HepG2 (cell line): Measurements from ENCODE around the gene ZNF605. TPM values are rescaled to one million over a fixed set of nuclear protein-coding genes. Genes with fewer than 3 reads are reported as not detected.

Source experiments
- GTF3A ChIP-seq: sonication (generic); formaldehyde crosslinking; conservative IDR thresholded peaks from 2 replicates; pipeline ENCODE4 v1.4.0; 2020; ENCODE audit warnings: mild to moderate bottlenecking, missing genetic modification reagents
- HNF1A ChIP-seq, 2 experiments: sonication (generic) in 1 of 2; formaldehyde crosslinking in 1 of 2; IDR thresholded peaks; 2 replicates each; pipeline versions ENCODE4 v1.4.0 to v1.6.1; 2016 to 2020; ENCODE audit warnings: borderline replicate concordance in 1 of 2, low read depth in 1 of 2, mild to moderate bottlenecking in 1 of 2, missing genetic modification reagents in 1 of 2
- ZNF142 ChIP-seq: sonication (generic); formaldehyde crosslinking; IDR thresholded peaks from 2 replicates; pipeline ENCODE4 v1.4.0; 2020; ENCODE audit warnings: missing genetic modification reagents
- ZNF367 ChIP-seq: sonication (generic); formaldehyde crosslinking; IDR thresholded peaks from 2 replicates; pipeline ENCODE4 v1.4.0; 2020; ENCODE audit warnings: missing genetic modification reagents, borderline replicate concordance
- ZNF44 ChIP-seq: sonication (generic); formaldehyde crosslinking; IDR thresholded peaks from 2 replicates; pipeline ENCODE4 v1.5.1; 2020; ENCODE audit warnings: mild to moderate bottlenecking, missing genetic modification reagents
- polyA plus RNA-seq, 8 experiments: library from polyadenylated mRNA; depleted of rRNA in 3 of 8; stranded (reverse) in 7 of 8; unstranded in 1 of 8; fragments of >200 nt; fragmentation: Illumina TruSeq in 4 of 8; extraction: Trizol in 4 of 8; gene quantifications; 2 replicates each; pipeline versions ENCODE4 v1.2.1 to v1.2.3, GENCODE V29; 2011 to 2016; ENCODE audit warnings: low read depth in 4 of 8, missing spikeins in 1 of 8, mixed read lengths in 1 of 8; ENCODE audit not compliant: insufficient read depth in 1 of 8
- total RNA-seq, 5 experiments: library from RNA; depleted of rRNA; stranded (reverse); fragments of >200 nt; fragmentation: Illumina TruSeq; extraction: Trizol; gene quantifications; 2 replicates each; pipeline ENCODE4 v1.2.3, GENCODE V29; 2016; ENCODE audit warnings: low read depth in 1 of 5
- TF ChIP-seq, protein P1 (sequence below): IDR thresholded peaks from 2 replicates; pipeline ENCODE4 v1.6.1; 2018; ENCODE audit warnings: missing genetic modification reagents, mild to moderate bottlenecking, missing compliant biosample characterization
- TF ChIP-seq, protein P2 (sequence below): sonication (generic); formaldehyde crosslinking; IDR thresholded peaks from 2 replicates; pipeline ENCODE4 v1.5.1; 2020; ENCODE audit warnings: missing genetic modification reagents, mild to moderate bottlenecking, borderline replicate concordance
- TF ChIP-seq, protein P3 (sequence below): sonication (generic); formaldehyde crosslinking; IDR thresholded peaks from 2 replicates; pipeline ENCODE4 v1.4.0; 2020; ENCODE audit warnings: missing genetic modification reagents, mild to moderate bottlenecking, borderline replicate concordance

Gene ZNF605
- total and polyA plus RNA-seq, 2 of the 13 experiments (the other 11 are each of a cell fraction or from before 2014, with no cell fraction given): 6.7 to 6.8 TPM

DNA sequence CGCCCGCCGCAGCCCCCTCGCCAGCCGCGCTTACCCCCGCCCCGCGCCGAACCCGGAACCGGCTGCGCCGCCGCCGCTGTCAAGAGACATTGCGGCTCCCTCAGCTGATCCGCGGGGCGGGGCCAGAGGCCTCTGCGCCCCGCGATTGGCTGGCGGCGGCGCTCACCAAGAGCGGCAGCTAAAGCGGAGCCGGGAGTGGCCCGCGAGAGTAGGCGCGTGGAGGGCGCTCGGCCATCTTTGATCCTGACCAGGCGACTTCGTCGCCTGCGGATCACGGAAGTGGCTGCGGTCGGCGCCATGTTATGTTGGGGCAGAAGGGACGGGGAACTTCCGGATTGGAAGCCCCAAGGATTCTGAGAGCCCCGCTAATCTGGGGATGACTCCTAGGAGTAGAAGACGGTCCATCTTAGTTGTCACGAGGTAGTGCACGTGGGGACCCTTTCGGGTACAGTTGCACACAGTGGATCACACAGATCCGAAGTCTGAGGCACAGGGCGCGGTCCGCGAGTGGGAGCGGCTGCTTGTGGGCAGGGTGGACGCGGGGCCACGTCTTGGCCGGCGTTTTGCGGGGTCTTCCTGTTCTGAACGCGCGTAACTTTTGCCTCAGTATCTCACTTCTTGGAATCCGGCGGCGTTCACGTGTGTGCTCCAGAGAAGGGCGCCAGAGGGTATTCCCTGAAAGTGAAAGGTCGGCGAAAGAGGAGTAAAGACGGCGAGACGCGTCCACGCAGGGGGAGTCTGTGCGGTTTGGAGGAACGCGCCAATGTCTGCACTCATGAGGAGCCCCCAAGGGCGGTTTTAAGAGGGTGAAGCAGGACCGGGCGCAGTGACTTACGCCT lies 68.4 kb downstream of the ZNF605 start, which contains the start of gene CHFR (continued):
- TF ChIP-seq ZNF142 (0 out of 2 replicates have a peak, but pooled peaks have one; percentile 58), ZNF367 (0 out of 2 replicates have a peak, but pooled peaks have one; percentile 45), GTF3A (no peak), ZNF44 (CRISPR knock-in tag) (peak; percentile 81; the same call in 1 of the 2 replicates), HNF1A (IDR thresholded peaks at IDR 0.05; ENCODE audit: low read depth) (no peak), HNF1A (CRISPR knock-in tag; IDR thresholded peaks at IDR 0.05; ENCODE audit: borderline replicate concordance) (peak; percentile 49)
- TF ChIP-seq, protein P1, sequence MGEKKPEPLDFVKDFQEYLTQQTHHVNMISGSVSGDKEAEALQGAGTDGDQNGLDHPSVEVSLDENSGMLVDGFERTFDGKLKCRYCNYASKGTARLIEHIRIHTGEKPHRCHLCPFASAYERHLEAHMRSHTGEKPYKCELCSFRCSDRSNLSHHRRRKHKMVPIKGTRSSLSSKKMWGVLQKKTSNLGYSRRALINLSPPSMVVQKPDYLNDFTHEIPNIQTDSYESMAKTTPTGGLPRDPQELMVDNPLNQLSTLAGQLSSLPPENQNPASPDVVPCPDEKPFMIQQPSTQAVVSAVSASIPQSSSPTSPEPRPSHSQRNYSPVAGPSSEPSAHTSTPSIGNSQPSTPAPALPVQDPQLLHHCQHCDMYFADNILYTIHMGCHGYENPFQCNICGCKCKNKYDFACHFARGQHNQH (CRISPR knock-in tag): peak; percentile 59; the same call in 1 of the 2 replicates
- TF ChIP-seq, protein P2, sequence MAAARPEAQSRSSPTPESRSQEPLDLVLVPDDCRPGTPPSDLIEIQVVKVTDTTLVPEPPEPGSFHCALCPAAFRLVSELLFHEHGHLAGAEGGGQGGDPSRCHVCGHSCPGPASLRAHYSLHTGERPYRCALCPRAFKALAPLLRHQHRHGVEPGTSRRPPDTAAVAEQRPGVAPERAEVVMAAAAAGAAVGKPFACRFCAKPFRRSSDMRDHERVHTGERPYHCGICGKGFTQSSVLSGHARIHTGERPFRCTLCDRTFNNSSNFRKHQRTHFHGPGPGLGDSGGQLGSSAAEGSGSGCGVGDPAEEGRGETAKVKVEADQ (CRISPR knock-in tag): peak; percentile 64; the same call in 1 of the 2 replicates
- TF ChIP-seq, protein P3, sequence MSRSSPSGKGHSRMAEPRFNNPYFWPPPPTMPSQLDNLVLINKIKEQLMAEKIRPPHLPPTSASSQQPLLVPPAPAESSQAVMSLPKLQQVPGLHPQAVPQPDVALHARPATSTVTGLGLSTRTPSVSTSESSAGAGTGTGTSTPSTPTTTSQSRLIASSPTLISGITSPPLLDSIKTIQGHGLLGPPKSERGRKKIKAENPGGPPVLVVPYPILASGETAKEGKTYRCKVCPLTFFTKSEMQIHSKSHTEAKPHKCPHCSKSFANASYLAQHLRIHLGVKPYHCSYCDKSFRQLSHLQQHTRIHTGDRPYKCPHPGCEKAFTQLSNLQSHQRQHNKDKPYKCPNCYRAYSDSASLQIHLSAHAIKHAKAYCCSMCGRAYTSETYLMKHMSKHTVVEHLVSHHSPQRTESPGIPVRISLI (CRISPR knock-in tag): 0 out of 2 replicates have a peak, but pooled peaks have one; percentile 23
